IMR-90 (cell line): ENCODE results near the gene TXNDC11. TPM values are rescaled to one million over a fixed set of nuclear protein-coding genes. Genes with fewer than 3 reads are reported as not detected.
A peak's percentile ranks its signal among the peaks of the same experiment; 100 is the strongest.

Experiments used
- ATAC-seq: fragments of 200-7000 bp; cut with Tn5 transposase; 2 replicates; pipeline ENCODE4 v1.9.1; 2020; ENCODE audit warnings: low read depth, mild to moderate bottlenecking, moderate library complexity
- BruUV-seq: library from RNA; stranded (reverse); fragments of 400-500 nt; replicated peaks from 2 replicates; lab custom pipeline; 2021; lab: Mats Ljungman, UMichigan
- CTCF ChIA-PET: fragments of 300-600 bp; formaldehyde crosslinking; extraction: SDS; loops from one replicate; lab custom pipeline; 2021; ENCODE audit warnings: antibody characterized with exemption; lab: Yijun Ruan, JAX
- POLR2A ChIA-PET: fragments of 300-600 bp; sonication (Branson Sonifier 250); formaldehyde crosslinking; loops from one replicate; lab custom pipeline; 2022; ENCODE audit warnings: antibody characterized with exemption; ENCODE audit not compliant: unreplicated experiment; lab: Charles Lee
- DNase-seq: peaks from one replicate; pipeline ENCODE4 v3.0.0; 2013
- H2AFZ ChIP-seq: replicated peaks from 2 replicates; pipeline ENCODE3; 2013; ENCODE audit warnings: low read length, mild to moderate bottlenecking; ENCODE audit not compliant: poor library complexity
- H2AK5ac ChIP-seq: 2 replicates; pipeline ENCODE4 v1.6.1; 2013; ENCODE audit warnings: low read depth, low read length, inconsistent platforms
- H2AK9ac ChIP-seq: replicated peaks from 2 replicates; pipeline ENCODE3; 2013; ENCODE audit warnings: mild to moderate bottlenecking, low read depth, low read length, moderate library complexity; ENCODE audit not compliant: poor library complexity
- H2BK120ac ChIP-seq: 2 replicates; pipeline ENCODE4 v1.6.1; 2013; ENCODE audit warnings: low read depth, low read length, inconsistent platforms
- H2BK15ac ChIP-seq: 3 replicates; pipeline ENCODE4 v1.6.1; 2013; ENCODE audit warnings: low read depth, low read length, inconsistent platforms
- H2BK20ac ChIP-seq: 2 replicates; pipeline ENCODE4 v1.6.1; 2013; ENCODE audit warnings: low read depth, mild to moderate bottlenecking, inconsistent platforms, low read length, moderate library complexity
- H2BK5ac ChIP-seq: 2 replicates; pipeline ENCODE4 v1.6.1; 2013; ENCODE audit warnings: mild to moderate bottlenecking, low read depth, low read length, inconsistent platforms; ENCODE audit not compliant: poor library complexity, severe bottlenecking
- H3K14ac ChIP-seq: replicated peaks from 2 replicates; pipeline ENCODE4 v1.6.1; 2013; ENCODE audit warnings: low read depth, low read length, inconsistent platforms
- H3K18ac ChIP-seq: 2 replicates; pipeline ENCODE4 v1.6.1; 2013; ENCODE audit warnings: low read depth, low read length, control low read depth
- H3K23ac ChIP-seq: 2 replicates; pipeline ENCODE4 v1.6.1; 2013; ENCODE audit warnings: low read depth, low read length, inconsistent platforms
- H3K27ac ChIP-seq: 2 replicates; pipeline ENCODE4 v1.5.1; 2013; ENCODE audit warnings: mild to moderate bottlenecking, control low read depth, low read length; ENCODE audit not compliant: insufficient read depth
- H3K27me3 ChIP-seq: 2 replicates; pipeline ENCODE4 v1.6.1; 2013; ENCODE audit warnings: low read length; ENCODE audit not compliant: control insufficient read depth, insufficient read depth
- H3K36me3 ChIP-seq: 2 replicates; pipeline ENCODE4 v1.6.1; 2013; ENCODE audit warnings: low read length, mixed read lengths; ENCODE audit not compliant: control insufficient read depth, insufficient read depth
- H3K4ac ChIP-seq: 2 replicates; pipeline ENCODE4 v1.6.1; 2013; ENCODE audit warnings: low read depth, low read length, inconsistent platforms
- H3K4me1 ChIP-seq: 2 replicates; pipeline ENCODE4 v1.6.1; 2013; ENCODE audit warnings: low read length, mixed read lengths; ENCODE audit not compliant: control insufficient read depth, insufficient read depth
- H3K4me2 ChIP-seq: 2 replicates; pipeline ENCODE4 v1.6.1; 2013; ENCODE audit warnings: low read depth, mild to moderate bottlenecking, control low read depth, low read length, moderate library complexity
- H3K4me3 ChIP-seq: 2 replicates; pipeline ENCODE4 v1.5.1; 2013; ENCODE audit warnings: low read depth, mild to moderate bottlenecking, control low read depth, low read length, moderate library complexity; ENCODE audit not compliant: insufficient read depth
- H3K56ac ChIP-seq: 2 replicates; pipeline ENCODE4 v1.6.1; 2013; ENCODE audit warnings: low read length, inconsistent platforms; ENCODE audit not compliant: insufficient read depth; ENCODE audit errors: extremely low read depth
- H3K79me1 ChIP-seq, 2 experiments: 2 replicates each; pipeline ENCODE4 v1.6.1; 2013; ENCODE audit warnings: low read length in 2 of 2, inconsistent platforms in 1 of 2, low read depth in 1 of 2
- H3K9ac ChIP-seq: 2 replicates; pipeline ENCODE4 v1.6.1; 2013; ENCODE audit warnings: low read depth, low read length, control low read depth
- H3K9me1 ChIP-seq: 2 replicates; pipeline ENCODE4 v1.6.1; 2013; ENCODE audit warnings: low read length, inconsistent platforms; ENCODE audit not compliant: insufficient read depth
- H3K9me3 ChIP-seq: 2 replicates; pipeline ENCODE4 v1.6.1; 2013; ENCODE audit warnings: low read length; ENCODE audit not compliant: control insufficient read depth, insufficient read depth
- H4K20me1 ChIP-seq: 2 replicates; pipeline ENCODE4 v1.6.1; 2013; ENCODE audit warnings: low read length, inconsistent platforms; ENCODE audit not compliant: insufficient read depth
- H4K5ac ChIP-seq: 2 replicates; pipeline ENCODE4 v1.6.1; 2013; ENCODE audit warnings: mild to moderate bottlenecking, low read depth, low read length, control low read depth
- H4K8ac ChIP-seq, 2 experiments: 2 replicates each; pipeline ENCODE4 v1.6.1; 2013; ENCODE audit warnings: low read depth in 2 of 2, low read length in 2 of 2, control low read depth in 1 of 2, inconsistent platforms in 1 of 2
- H4K91ac ChIP-seq: 2 replicates; pipeline ENCODE4 v1.6.1; 2013; ENCODE audit warnings: low read depth, low read length, inconsistent platforms; ENCODE audit not compliant: insufficient read depth
- CHD1 ChIP-seq: IDR thresholded peaks from 2 replicates; pipeline ENCODE4 v1.6.1; 2012; ENCODE audit warnings: low read depth, low read length, improper control_type of control experiment
- MAZ ChIP-seq: IDR thresholded peaks from 2 replicates; pipeline ENCODE4 v1.6.1; 2012; ENCODE audit warnings: low read depth, mild to moderate bottlenecking, low read length, improper control_type of control experiment, moderate library complexity, borderline replicate concordance
- RFX5 ChIP-seq: IDR thresholded peaks from 2 replicates; pipeline ENCODE4 v1.8.0; 2012; ENCODE audit warnings: low read depth, mild to moderate bottlenecking, low read length, moderate library complexity
- USF2 ChIP-seq: fragments of 150-350 bp; IDR thresholded peaks from 2 replicates; pipeline ENCODE4 v1.6.1; 2017; ENCODE audit warnings: mild to moderate bottlenecking, antibody characterized with exemption, low read length, low read depth
- WGBS, 2 experiments: methylation state at CpG; one replicate each; pipeline versions ENCODE4 v1.1.5 to v1.1.7; 2013; ENCODE audit warnings: missing lambda C conversion rate in 2 of 2; ENCODE audit not compliant: insufficient read length in 1 of 2; ENCODE audit errors: extremely low coverage in 2 of 2; 5-methylcytosine and 5-hydroxymethylcytosine counted together
- dilution Hi-C: fragments of 300-500 bp; cut with HindIII; formaldehyde crosslinking; loops from one replicate; pipeline ENCODE4 v1.14.3; 2018; ENCODE audit warnings: low sequenced_read_pairs; ENCODE audit not compliant: unreplicated experiment
- in situ Hi-C: fragments of 300-500 bp; cut with MboI; formaldehyde crosslinking; loops from 3 replicates; pipeline ENCODE4 v1.14.3; 2019; ENCODE audit warnings: low sequenced_read_pairs, inconsistent platforms, mixed read lengths
- intact Hi-C: fragments of 100-400 bp; cut with micrococcal nuclease; formaldehyde crosslinking; loops from 2 replicates; pipeline ENCODE4 v1.10.0; 2022
- polyA plus RNA-seq, 3 experiments: library from polyadenylated mRNA; depleted of rRNA; stranded (reverse); fragments of >200 nt; gene quantifications; 2 replicates each; pipeline ENCODE4 v1.2.3, GENCODE V29; 2012; ENCODE audit warnings: low replicate concordance in 1 of 3
- total RNA-seq: library from RNA; depleted of rRNA; stranded (reverse); fragments of >200 nt; gene quantifications from 2 replicates; pipeline ENCODE4 v1.2.3, GENCODE V29; 2012

TXNDC11 gene
- total and polyA plus RNA-seq, 2 of the 4 experiments (the other 2 are of a cell fraction): 25.3 to 42.9 TPM

DNA sequence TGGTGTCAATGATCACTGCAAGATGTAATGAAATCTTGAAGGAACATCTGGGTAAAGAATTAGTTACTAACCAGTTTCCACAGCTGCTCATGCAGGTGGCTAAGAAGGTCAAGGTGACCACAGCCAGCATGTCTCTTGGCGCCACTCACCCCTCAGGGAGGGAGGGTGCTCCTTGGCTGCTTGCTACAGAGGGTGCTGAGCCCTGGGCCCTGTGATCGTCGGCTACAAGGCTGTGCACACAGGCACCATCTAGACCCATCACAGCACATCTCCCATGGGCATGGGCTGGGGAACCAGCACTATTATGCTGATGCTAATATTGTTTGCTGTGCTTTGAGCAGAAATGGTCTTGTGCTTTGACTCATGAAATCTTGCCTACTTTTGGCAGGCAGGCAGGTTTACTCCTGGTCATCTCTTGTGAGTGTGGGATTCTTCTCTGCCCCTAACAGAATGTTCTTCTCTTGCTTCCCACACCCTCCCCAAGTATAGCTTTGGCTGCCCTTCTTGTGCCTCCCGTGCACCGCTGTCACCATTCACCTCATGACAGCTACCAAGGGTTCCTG, 36.4 kb downstream of the TXNDC11 start:
- Histone ChIP-seq H4K91ac (no peak overlapping the region), H3K9ac (no peak overlapping the region), H3K9me1 (peaks cover 12% of the 10 kb centered on the region), H3K4ac (no peak overlapping the region), H3K4me1 (peaks cover 4% of the 10 kb centered on the region; the same call in 1 of the 2 replicates), H2AFZ (no peak overlapping the region), H3K79me1 (peaks cover 28 to 47% of the 10 kb centered on the region in 2 experiments), H2BK15ac (no peak overlapping the region), H3K9me3 (no peaks in the 10 kb centered on the region), H3K36me3 (peaks cover 8% of the 10 kb centered on the region), H4K5ac (no peak overlapping the region), H3K27me3 (no peaks in the 10 kb centered on the region), H3K18ac (no peak overlapping the region), H2BK20ac (no peak overlapping the region), H3K27ac (no peak overlapping the region), H4K8ac (no peak overlapping the region), H2BK120ac (no peak overlapping the region), H2BK5ac (no peak overlapping the region), H3K4me2 (no peak overlapping the region), H3K14ac (no peak overlapping the region), H2AK5ac (0 out of 2 replicates have a peak overlapping the region, but pooled peaks have one; percentile 11), H3K4me3 (no peak overlapping the region), H4K20me1 (peaks cover 11% of the 10 kb centered on the region), H3K56ac (no peak overlapping the region), H2AK9ac (no peak overlapping the region), H3K23ac (peak overlapping the region; percentile 35; the same call in 1 of the 2 replicates)
- ATAC-seq: no peak
- intact Hi-C loops (no loop called here), in situ Hi-C loops (no loop called here), dilution Hi-C loops (no loop called here)
- ChIA-PET CTCF (no interaction called here), POLR2A (no interaction called here)
- no TSS peak for BruUV-seq
- TF ChIP-seq USF2: no peak
- no peak for TF ChIP-seq MAZ
- TF ChIP-seq RFX5: no peak
- TF ChIP-seq CHD1: no peak
- WGBS, 2 experiments: no CpG with 5 or more reads among the region's 5 CpGs
- DNase-seq: peak; percentile 33
